Lower lobe of right lung (tissue), 2 donors: ENCODE measurements around the gene SCN5A. TPM values are rescaled to one million over a fixed set of nuclear protein-coding genes. Genes with fewer than 3 reads are reported as not detected.
A peak's percentile ranks its signal among the peaks of the same experiment; 100 is the strongest.

ENCODE experiments used
- ATAC-seq, 2 donors: fragments of 200-7000 bp; cut with Tn5 transposase; one replicate each; pipeline ENCODE4 v1.9.1; 2020 to 2022; ENCODE audit warnings: mild to moderate bottlenecking in 2 of 2, moderate library complexity in 2 of 2
- DNase-seq: peaks from one replicate; pipeline ENCODE4 v3.0.0-alpha.2; 2020
- H3K27ac ChIP-seq: fragments of 200-600 bp; one replicate; pipeline ENCODE4 v1.8.0; 2022
- H3K27me3 ChIP-seq: fragments of 200-600 bp; one replicate; pipeline ENCODE4 v1.8.0; 2022; ENCODE audit warnings: low read depth
- H3K36me3 ChIP-seq: fragments of 200-600 bp; one replicate; pipeline ENCODE4 v1.8.0; 2022; ENCODE audit warnings: mild to moderate bottlenecking
- H3K4me1 ChIP-seq: fragments of 200-600 bp; one replicate; pipeline ENCODE4 v1.8.0; 2022
- H3K4me3 ChIP-seq: fragments of 200-600 bp; one replicate; pipeline ENCODE4 v1.8.0; 2022; ENCODE audit warnings: mild to moderate bottlenecking
- H3K9me3 ChIP-seq: fragments of 200-600 bp; one replicate; pipeline ENCODE4 v1.8.0; 2022
- CTCF ChIP-seq: fragments of 200-600 bp; IDR thresholded peaks from one replicate; pipeline ENCODE4 v1.8.0; 2022; ENCODE audit warnings: antibody characterized with exemption, mild to moderate bottlenecking
- intact Hi-C: fragments of 100-400 bp; cut with DNase I; formaldehyde crosslinking; loops from one replicate; pipeline ENCODE4 v1.11.0; 2022
- total RNA-seq: library from RNA; stranded (reverse); fragmentation: NEBNext Ultra II Directional; extraction: Animal tissue kit (Norgen Biotek cat#: 25700); gene quantifications from one replicate; pipeline ENCODE4 v1.2.1, GENCODE V29; 2021
- donor health status: DM: no; HTN: yes; CAD: no; lungs with severe emphysema.

Gene SCN5A
- total RNA-seq, 1 donor from 2014 or later, result 0.24 TPM

- Histone ChIP-seq H3K4me1 (no peaks in the 10 kb centered on the region), H3K27ac (no peak overlapping the region), H3K4me3 (no peak overlapping the region), H3K27me3 (no peaks in the 10 kb centered on the region), H3K9me3 (no peaks in the 10 kb centered on the region), H3K36me3 (no peaks in the 10 kb centered on the region)
- ATAC-seq (peak in 1 of 2 donors; percentile 18), DNase-seq (peak; percentile 32)
- TF ChIP-seq CTCF, result no peak
- intact Hi-C loops, result no loop called here
These were observed 61.0 kb downstream of the SCN5A start for GRCh38 chr3:38588371-38588971.

- H3K36me3 ChIP-seq, result no peaks in the 10 kb centered on the region
- peak; percentile 20 for DNase-seq
These were observed 61.8 kb downstream of the SCN5A start for GRCh38 chr3:38587548-38588131.

GRCh38 chr3:38586546-38587520 is 62.7 kb downstream of the SCN5A start:
- Histone ChIP-seq H3K36me3 (no peaks in the 10 kb centered on the region), H3K27me3 (no peaks in the 10 kb centered on the region), H3K27ac (no peak overlapping the region), H3K9me3 (no peaks in the 10 kb centered on the region), H3K4me1 (no peaks in the 10 kb centered on the region), H3K4me3 (no peak overlapping the region)
- DNase-seq (peak; percentile 28), ATAC-seq (peak in 1 of 2 donors; percentile 16)
- no peak for TF ChIP-seq CTCF
- intact Hi-C loops, result no loop called here

More at GRCh38 chr3:38587548-38588131, 61.8 kb downstream of the SCN5A start:
- H3K27ac ChIP-seq, result no peak overlapping the region
- no peak for TF ChIP-seq CTCF
- no peaks in the 10 kb centered on the region for H3K27me3 ChIP-seq
- ATAC-seq, result no peak
- no peaks in the 10 kb centered on the region for H3K9me3 ChIP-seq
- no peaks in the 10 kb centered on the region for H3K4me1 ChIP-seq
- intact Hi-C loops, result no loop called here
- no peak overlapping the region for H3K4me3 ChIP-seq

- Histone ChIP-seq H3K27ac (no peak overlapping the region), H3K36me3 (no peaks in the 10 kb centered on the region), H3K4me3 (no peak overlapping the region), H3K4me1 (no peaks in the 10 kb centered on the region), H3K27me3 (no peaks in the 10 kb centered on the region), H3K9me3 (no peaks in the 10 kb centered on the region)
- DNase-seq (peak; percentile 25), ATAC-seq (no peak)
- intact Hi-C loops, result no loop called here
- TF ChIP-seq CTCF, result no peak
These were observed 63.6 kb downstream of the SCN5A start for GRCh38 chr3:38585791-38586420.

- intact Hi-C loops, result no loop called here
- no peak for TF ChIP-seq CTCF
- DNase-seq, result peak; percentile 11
- Histone ChIP-seq H3K4me1 (no peaks in the 10 kb centered on the region), H3K4me3 (no peak overlapping the region), H3K36me3 (no peaks in the 10 kb centered on the region), H3K27ac (no peak overlapping the region), H3K27me3 (no peaks in the 10 kb centered on the region), H3K9me3 (no peaks in the 10 kb centered on the region)
- ATAC-seq, result no peak
These were observed 65.8 kb downstream of the SCN5A start for GRCh38 chr3:38583688-38584087.
